Thoracic aorta (tissue), 2 donors: Measurements from ENCODE around the gene MS4A15. TPM values are rescaled to one million over a fixed set of nuclear protein-coding genes. Genes with fewer than 3 reads are reported as not detected.
"Not testable (repeated sequence)": the region's sequence is repeated elsewhere in the genome, so short reads cannot be mapped to it uniquely, and the experiment has no call there.

ENCODE experiments used
- ATAC-seq: fragments of 150-250 bp; one replicate; pipeline ENCODE4 v1.8.0; 2017; ENCODE audit warnings: low read depth; ENCODE audit not compliant: insufficient number of reproducible peaks, low FRiP score
- DNase-seq: peaks from one replicate; pipeline ENCODE4 v3.0.0-alpha.2; 2020; ENCODE audit warnings: low spot score
- H3K27ac ChIP-seq, 2 donors: fragments of 200-600 bp; sonication (generic); 1 replicate in 1 of 2; 2 replicates in 1 of 2; pipeline ENCODE4 v1.5.1; 2016; ENCODE audit warnings: mild to moderate bottlenecking in 2 of 2, moderate library complexity in 2 of 2
- H3K27me3 ChIP-seq: fragments of 200-600 bp; sonication (generic); replicated peaks from 2 replicates; pipeline ENCODE4 v1.6.0; 2016; ENCODE audit warnings: mild to moderate bottlenecking; ENCODE audit not compliant: insufficient read depth
- H3K36me3 ChIP-seq: fragments of 200-600 bp; sonication (generic); one replicate; pipeline ENCODE4 v1.5.1; 2016
- H3K4me1 ChIP-seq, 2 donors: fragments of 200-600 bp; sonication (generic); 1 replicate in 1 of 2; 2 replicates in 1 of 2; pipeline versions ENCODE4 v1.5.1 to v1.6.0; 2016; ENCODE audit warnings: low read depth in 2 of 2, mild to moderate bottlenecking in 1 of 2; ENCODE audit not compliant: control insufficient read depth in 1 of 2
- H3K4me3 ChIP-seq: fragments of 200-600 bp; sonication (generic); 2 replicates; pipeline ENCODE4 v1.5.1; 2016; ENCODE audit warnings: mild to moderate bottlenecking
- H3K9me3 ChIP-seq: fragments of 200-600 bp; sonication (generic); 2 replicates; pipeline ENCODE4 v1.5.1; 2016
- total RNA-seq, 2 donors: library from RNA; depleted of rRNA; stranded (reverse); fragments of >200 nt; gene quantifications; one replicate each; pipeline versions ENCODE4 v1.1.0 to v1.2.3, GENCODE V29; 2016
- TF ChIP-seq, protein P1 (sequence below): fragments of 200-600 bp; sonication (generic); IDR thresholded peaks from one replicate; pipeline ENCODE4 v1.5.1; 2019; ENCODE audit warnings: antibody characterized with exemption

Gene MS4A15
- total RNA-seq, 2 donors from 2014 or later: not detected

- H3K36me3 ChIP-seq: no peaks in the 10 kb centered on the region
- H3K27me3 ChIP-seq: no peaks in the 10 kb centered on the region
- ATAC-seq (no peak), DNase-seq (no peak)
- TF ChIP-seq, protein P1, sequence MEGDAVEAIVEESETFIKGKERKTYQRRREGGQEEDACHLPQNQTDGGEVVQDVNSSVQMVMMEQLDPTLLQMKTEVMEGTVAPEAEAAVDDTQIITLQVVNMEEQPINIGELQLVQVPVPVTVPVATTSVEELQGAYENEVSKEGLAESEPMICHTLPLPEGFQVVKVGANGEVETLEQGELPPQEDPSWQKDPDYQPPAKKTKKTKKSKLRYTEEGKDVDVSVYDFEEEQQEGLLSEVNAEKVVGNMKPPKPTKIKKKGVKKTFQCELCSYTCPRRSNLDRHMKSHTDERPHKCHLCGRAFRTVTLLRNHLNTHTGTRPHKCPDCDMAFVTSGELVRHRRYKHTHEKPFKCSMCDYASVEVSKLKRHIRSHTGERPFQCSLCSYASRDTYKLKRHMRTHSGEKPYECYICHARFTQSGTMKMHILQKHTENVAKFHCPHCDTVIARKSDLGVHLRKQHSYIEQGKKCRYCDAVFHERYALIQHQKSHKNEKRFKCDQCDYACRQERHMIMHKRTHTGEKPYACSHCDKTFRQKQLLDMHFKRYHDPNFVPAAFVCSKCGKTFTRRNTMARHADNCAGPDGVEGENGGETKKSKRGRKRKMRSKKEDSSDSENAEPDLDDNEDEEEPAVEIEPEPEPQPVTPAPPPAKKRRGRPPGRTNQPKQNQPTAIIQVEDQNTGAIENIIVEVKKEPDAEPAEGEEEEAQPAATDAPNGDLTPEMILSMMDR: no peak
- H3K9me3 ChIP-seq: no peaks in the 10 kb centered on the region
- no peaks in the 10 kb centered on the region for H3K4me1 ChIP-seq
- no peak overlapping the region for H3K4me3 ChIP-seq
- H3K27ac ChIP-seq: no peak overlapping the region
Observed at GRCh38 chr11:60750911-60751310, 5.8 kb upstream of the MS4A15 start.

DNA sequence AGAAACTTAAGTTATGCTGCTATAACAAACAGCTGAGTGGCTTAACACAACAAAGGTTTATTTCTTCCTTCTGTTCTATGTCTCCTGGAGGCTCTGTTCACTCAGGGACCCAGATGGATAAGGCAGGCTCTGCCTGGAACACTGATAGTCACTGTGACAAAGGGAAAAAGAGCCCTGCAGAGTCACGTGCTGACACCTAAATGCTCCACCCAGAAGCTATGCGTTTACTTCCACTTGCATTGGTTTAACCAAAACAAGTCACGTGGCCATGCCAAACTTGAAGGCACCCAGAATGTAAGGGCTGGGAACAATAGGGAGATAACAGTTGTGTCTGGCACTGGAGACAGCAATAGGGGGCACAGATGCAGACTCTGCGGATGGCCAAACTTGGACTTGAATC lies 3.4 kb upstream of the MS4A15 start:
- H3K4me1 ChIP-seq: no peaks in the 10 kb centered on the region
- no peaks in the 10 kb centered on the region for H3K36me3 ChIP-seq
- H3K9me3 ChIP-seq: no peaks in the 10 kb centered on the region
- no peak for ATAC-seq
- H3K27me3 ChIP-seq: no peaks in the 10 kb centered on the region
- H3K4me3 ChIP-seq: no peak overlapping the region
- DNase-seq: no peak
- TF ChIP-seq, protein P1: no peak
- H3K27ac ChIP-seq: no peak overlapping the region

DNA sequence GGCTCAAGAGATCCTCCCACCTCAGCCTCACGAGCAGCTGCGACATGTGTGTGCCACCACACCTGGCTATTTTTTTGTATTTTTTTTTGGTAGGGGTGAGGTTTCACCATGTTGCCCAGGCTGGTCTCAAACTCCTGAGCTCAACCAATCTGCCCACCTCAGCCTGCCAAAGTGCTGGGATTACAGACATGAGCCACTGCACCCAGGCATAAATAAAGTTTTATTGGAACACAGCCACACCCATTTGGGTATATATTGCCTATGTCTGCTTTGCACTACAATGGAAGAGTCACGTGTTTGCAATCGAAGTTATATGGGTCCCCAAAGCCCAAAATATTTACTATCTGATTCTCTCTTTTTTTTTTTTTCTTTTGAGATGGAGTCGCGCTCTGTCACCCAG lies 1.8 kb upstream of the MS4A15 start:
- no peak overlapping the region for H3K27ac ChIP-seq
- H3K9me3 ChIP-seq: no peaks in the 10 kb centered on the region
- no peaks in the 10 kb centered on the region for H3K36me3 ChIP-seq
- TF ChIP-seq, protein P1: no peak
- no peak overlapping the region for H3K4me3 ChIP-seq
- DNase-seq (no peak), ATAC-seq (no peak)
- no peaks in the 10 kb centered on the region for H3K27me3 ChIP-seq
- no peaks in the 10 kb centered on the region for H3K4me1 ChIP-seq

- H3K27me3 ChIP-seq: no peaks in the 10 kb centered on the region
- no peaks in the 10 kb centered on the region for H3K9me3 ChIP-seq
- H3K36me3 ChIP-seq: no peaks in the 10 kb centered on the region
- no peak for DNase-seq
- ATAC-seq: no peak
- TF ChIP-seq, protein P1: no peak
- no peak overlapping the region for H3K27ac ChIP-seq
- H3K4me3 ChIP-seq: no peak overlapping the region
- H3K4me1 ChIP-seq: no peaks in the 10 kb centered on the region
Observed at GRCh38 chr11:60757231-60757800, 649 bp downstream of the MS4A15 start.

DNA sequence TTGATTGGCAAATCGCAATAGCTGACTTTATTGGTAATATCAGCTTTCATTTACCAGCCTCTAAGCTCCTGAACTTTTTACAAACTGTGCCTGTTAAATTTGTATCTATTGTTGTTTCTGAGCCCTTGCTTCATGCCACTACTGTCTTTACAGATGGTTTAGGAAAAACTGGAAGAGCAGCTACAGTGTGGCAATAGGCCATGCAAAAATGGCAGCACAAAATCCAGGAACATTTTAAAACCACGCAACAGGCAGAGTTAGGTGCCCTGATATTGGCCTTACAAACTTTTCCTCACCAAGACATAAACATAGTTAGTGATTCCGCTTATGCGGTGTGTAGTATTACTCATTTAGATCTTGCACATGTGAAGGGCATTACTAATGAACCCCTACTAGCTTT lies 2.0 kb downstream of the MS4A15 start:
- H3K27ac ChIP-seq, H3K4me3 ChIP-seq, ATAC-seq, H3K36me3 ChIP-seq, H3K9me3 ChIP-seq, H3K27me3 ChIP-seq, DNase-seq, H3K4me1 ChIP-seq: not testable (repeated sequence)

DNA sequence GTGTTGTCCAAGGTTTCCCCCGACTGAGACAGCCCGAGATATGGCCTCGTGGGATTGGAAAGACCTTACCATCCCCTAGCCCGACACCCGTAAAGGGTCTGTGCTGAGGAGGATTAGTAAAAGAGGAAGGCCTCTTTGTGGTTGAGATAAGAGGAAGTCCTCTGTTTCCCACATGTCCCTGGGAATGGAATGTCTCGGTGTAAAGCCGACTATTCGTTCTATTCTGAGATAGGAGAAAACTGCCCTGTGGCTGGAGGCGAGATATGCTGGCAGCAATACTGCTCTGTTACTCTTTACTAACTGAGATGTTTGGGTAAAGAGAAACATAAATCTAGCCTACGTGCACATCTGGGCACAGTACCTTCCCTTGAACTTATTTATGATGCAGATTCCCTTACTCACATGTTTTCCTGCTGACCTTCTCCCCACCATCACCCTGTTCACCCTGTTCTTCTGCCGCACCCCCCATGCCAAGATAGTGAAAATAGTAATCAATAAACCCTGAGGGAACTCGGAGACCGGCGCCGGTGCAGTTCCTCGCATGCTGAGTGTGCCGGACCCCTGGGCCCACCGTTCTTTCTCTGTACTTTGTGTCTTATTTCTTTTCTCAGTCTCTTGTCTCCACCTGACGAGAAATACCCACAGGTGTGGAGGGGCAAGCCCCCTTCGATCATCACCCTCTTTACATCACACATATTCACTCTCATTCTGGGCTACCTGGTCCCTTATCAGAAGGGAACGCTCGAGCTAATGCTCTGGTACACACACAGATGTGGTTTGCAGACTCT lies 3.0 kb downstream of the MS4A15 start:
- not testable (repeated sequence) for H3K4me1 ChIP-seq, H3K9me3 ChIP-seq, ATAC-seq, H3K27ac ChIP-seq, DNase-seq, H3K36me3 ChIP-seq, H3K27me3 ChIP-seq, H3K4me3 ChIP-seq
